Measurements from ENCODE around the gene ZFYVE21. TPM values are rescaled to one million over a fixed set of nuclear protein-coding genes. Genes with fewer than 3 reads are reported as not detected.

Gene ZFYVE21
- total RNA-seq, 1 experiment from 2014 or later: 34.5 TPM

- DNase-seq (ENCODE audit: low read depth): no peak
Measured at GRCh38 chr14:103725001-103725682, 9.5 kb downstream of the ZFYVE21 start.

GRCh38 chr14:103725739-103726395 lies 10.3 kb downstream of the ZFYVE21 start:
- DNase-seq (ENCODE audit: low read depth): no peak

- DNase-seq (ENCODE audit: low read depth): no peak
Measured at GRCh38 chr14:103726474-103726873, 10.9 kb downstream of the ZFYVE21 start.

- DNase-seq (ENCODE audit: low read depth): no peak
Measured at GRCh38 chr14:103727313-103727980, 11.8 kb downstream of the ZFYVE21 start.

- no peak for DNase-seq (ENCODE audit: low read depth)
Measured at GRCh38 chr14:103728141-103728540, 12.5 kb downstream of the ZFYVE21 start.

GRCh38 chr14:103728721-103729120 lies 13.1 kb downstream of the ZFYVE21 start:
- DNase-seq (ENCODE audit: low read depth): no peak

- no peak for DNase-seq (ENCODE audit: low read depth)
Measured at GRCh38 chr14:103729496-103730448, 14.2 kb downstream of the ZFYVE21 start.

- no peak for DNase-seq (ENCODE audit: low read depth)
Measured at GRCh38 chr14:103730490-103731035, 15.0 kb downstream of the ZFYVE21 start.

- no peak for DNase-seq (ENCODE audit: low read depth)
Measured at GRCh38 chr14:103731481-103731880, 15.9 kb downstream of the ZFYVE21 start.

GRCh38 chr14:103731916-103732867 lies 16.6 kb downstream of the ZFYVE21 start:
- no peak for DNase-seq (ENCODE audit: low read depth)

- no peak for DNase-seq (ENCODE audit: low read depth)
Measured at GRCh38 chr14:103732868-103733620, 17.4 kb downstream of the ZFYVE21 start.

- DNase-seq (ENCODE audit: low read depth): no peak
Measured at GRCh38 chr14:103733651-103734050, 18.0 kb downstream of the ZFYVE21 start.

- DNase-seq (ENCODE audit: low read depth): no peak
Measured at GRCh38 chr14:103734081-103734888, 18.7 kb downstream of the ZFYVE21 start.

GRCh38 chr14:103735022-103735421 lies 19.4 kb downstream of the ZFYVE21 start:
- DNase-seq (ENCODE audit: low read depth): no peak

GRCh38 chr14:103735439-103735814 lies 19.8 kb downstream of the ZFYVE21 start:
- no peak for DNase-seq (ENCODE audit: low read depth)

GRCh38 chr14:103735815-103736545 lies 20.4 kb downstream of the ZFYVE21 start:
- no peak for DNase-seq (ENCODE audit: low read depth)

GRCh38 chr14:103736546-103737431 lies 21.2 kb downstream of the ZFYVE21 start:
- no peak for DNase-seq (ENCODE audit: low read depth)
